PC-9 (cell line): ENCODE data around the gene A2ML1. TPM values are rescaled to one million over a fixed set of nuclear protein-coding genes. Genes with fewer than 3 reads are reported as not detected.

Source experiments
- Bru-seq: library from RNA; stranded (reverse); fragments of 400-500 nt; gene quantifications from one replicate; lab custom pipeline; 2021; lab: Mats Ljungman, UMichigan
- BruChase-seq, 2 experiments: library from RNA; stranded (reverse); fragments of 400-500 nt; gene quantifications; one replicate each; lab custom pipeline; 2021; lab: Mats Ljungman, UMichigan
- BruUV-seq: library from RNA; stranded (reverse); fragments of 400-500 nt; replicated peaks from 2 replicates; lab custom pipeline; 2021; lab: Mats Ljungman, UMichigan
- CTCF ChIA-PET: fragments of 300-600 bp; sonication (Branson Sonifier 250); formaldehyde crosslinking; loops from one replicate; lab custom pipeline; 2022; ENCODE audit warnings: antibody characterized with exemption; lab: Charles Lee
- POLR2A ChIA-PET: fragments of 300-600 bp; sonication (Branson Sonifier 250); formaldehyde crosslinking; loops from one replicate; lab custom pipeline; 2022; ENCODE audit warnings: antibody characterized with exemption; ENCODE audit not compliant: unreplicated experiment; lab: Charles Lee
- DNase-seq, 2 experiments: peaks; one replicate each; pipeline versions ENCODE4 v3.0.0 to v3.0.0-alpha.2; 2015 to 2022; ENCODE audit warnings: mixed read lengths in 1 of 2
- H2AFZ ChIP-seq: fragments of 200-600 bp; sonication (generic); 2 replicates; pipeline ENCODE4 v1.8.1; 2017; ENCODE audit warnings: antibody characterized with exemption
- H3F3A ChIP-seq: fragments of 200-600 bp; sonication (generic); 2 replicates; pipeline ENCODE4 v1.8.1; 2017; ENCODE audit warnings: antibody characterized with exemption, mild to moderate bottlenecking, low read depth; ENCODE audit not compliant: insufficient read depth
- H3K27ac ChIP-seq: fragments of 200-600 bp; sonication (generic); 2 replicates; pipeline ENCODE4 v1.6.1; 2016; ENCODE audit warnings: mixed run types
- H3K27me3 ChIP-seq: fragments of 200-600 bp; sonication (generic); 2 replicates; pipeline ENCODE4 v1.6.1; 2016; ENCODE audit warnings: low read depth, mixed run types; ENCODE audit not compliant: insufficient read depth
- H3K36me3 ChIP-seq: fragments of 200-600 bp; sonication (generic); 2 replicates; pipeline ENCODE4 v1.6.1; 2016; ENCODE audit warnings: low read depth, mixed run types
- H3K4me1 ChIP-seq: fragments of 200-600 bp; sonication (generic); replicated peaks from 2 replicates; pipeline ENCODE4 v1.6.1; 2016; ENCODE audit warnings: mixed run types; ENCODE audit not compliant: insufficient read depth
- H3K4me2 ChIP-seq: fragments of 200-600 bp; sonication (generic); 2 replicates; pipeline ENCODE4 v1.6.1; 2017; ENCODE audit warnings: mixed run types
- H3K4me3 ChIP-seq: fragments of 200-600 bp; sonication (generic); 2 replicates; pipeline ENCODE4 v1.6.1; 2016; ENCODE audit warnings: mixed run types
- H3K79me2 ChIP-seq: fragments of 200-600 bp; sonication (generic); 2 replicates; pipeline ENCODE4 v1.6.1; 2017; ENCODE audit warnings: low read depth, mixed run types
- H3K9me2 ChIP-seq: fragments of 200-600 bp; sonication (generic); 2 replicates; pipeline ENCODE4 v1.8.1; 2017; ENCODE audit warnings: mild to moderate bottlenecking; ENCODE audit not compliant: insufficient read depth
- H3K9me3 ChIP-seq: fragments of 200-600 bp; sonication (generic); 2 replicates; pipeline ENCODE4 v1.8.1; 2016; ENCODE audit warnings: low read depth; ENCODE audit not compliant: insufficient read depth
- H4K20me1 ChIP-seq: fragments of 200-600 bp; sonication (generic); 2 replicates; pipeline ENCODE4 v1.8.1; 2017; ENCODE audit not compliant: insufficient read depth
- EZH2 ChIP-seq: fragments of 200-600 bp; sonication (generic); IDR thresholded peaks from 2 replicates; pipeline ENCODE4 v1.8.0; 2017; ENCODE audit warnings: antibody characterized with exemption, low read depth
- intact Hi-C: fragments of 100-400 bp; cut with micrococcal nuclease; formaldehyde crosslinking; loops from one replicate; pipeline ENCODE4 v1.10.0; 2022; ENCODE audit not compliant: unreplicated experiment
- long read RNA-seq: library from polyadenylated mRNA; stranded (forward); transcript quantifications from one replicate; pipeline ENCODE4 v2.0.0, GENCODE V29; 2022
- total RNA-seq: library from RNA; stranded (reverse); gene quantifications from 2 replicates; pipeline ENCODE4 v1.2.3, GENCODE V29; 2021
- TF ChIP-seq, protein P1 (sequence below): fragments of 200-600 bp; sonication (generic); conservative IDR thresholded peaks from 2 replicates; pipeline ENCODE4 v1.6.1; 2017; ENCODE audit warnings: mixed run types, antibody characterized with exemption, mild to moderate bottlenecking, moderate library complexity

The A2ML1 gene
- 15.2 and 17.3 TPM in 2 replicates for total RNA-seq
- percentile 44 among the genes with signal in this experiment for Bru-seq, nascent RNA
- BruChase-seq, experiment 1, labeled RNA remaining after a 2-hour chase: percentile 40 among the genes with signal in this experiment
- percentile 53 among the genes with signal in this experiment for BruChase-seq, experiment 2, labeled RNA remaining after a 6-hour chase
- long read RNA-seq, partial matches to known transcripts: 3 of 25 reads
- long read RNA-seq, other reads (novel, unspliced or antisense): 22 of 25 reads

GRCh38 chr12:8822298-8822697 lies at the start of gene A2ML1:
A2ML1 (plus strand) TSS chr12:8822621; CDS start chr12:8822652, 31 bp downstream.
- Histone ChIP-seq H3K4me2 (0 out of 2 replicates have a peak within 1 kb of the TSS, but pooled peaks have one; percentile 14), H3K79me2 (no peaks in the 10 kb centered on the region), H4K20me1 (no peaks in the 10 kb centered on the region), H3K4me1 (peaks cover 18% of the 10 kb centered on the region), H3K36me3 (no peaks in the 10 kb centered on the region), H3F3A (no peaks in the 10 kb centered on the region; the same call in 1 of the 2 replicates), H3K4me3 (no peak within 1 kb of the TSS), H3K9me3 (no peaks in the 10 kb centered on the region), H2AFZ (0 out of 2 replicates have a peak within 1 kb of the TSS, but pooled peaks have one; percentile 20), H3K9me2 (no peaks in the 10 kb centered on the region), H3K27me3 (no peaks in the 10 kb centered on the region), H3K27ac (no peak within 1 kb of the TSS)
- ChIA-PET CTCF (interaction anchor here (0.6 to 1.2 kb wide), 6 partner anchors 38 to 216 kb away, joined by 3 to 6 read pairs (median 4); no protein-coding TSS in a partner anchor), POLR2A (interaction anchor here (0.6 to 0.8 kb wide), 4 partner anchors 93 to 1383 kb away, joined by 3 to 7 read pairs (median 4); no protein-coding TSS in a partner anchor)
- no peak for TF ChIP-seq EZH2
- TF ChIP-seq, protein P1, sequence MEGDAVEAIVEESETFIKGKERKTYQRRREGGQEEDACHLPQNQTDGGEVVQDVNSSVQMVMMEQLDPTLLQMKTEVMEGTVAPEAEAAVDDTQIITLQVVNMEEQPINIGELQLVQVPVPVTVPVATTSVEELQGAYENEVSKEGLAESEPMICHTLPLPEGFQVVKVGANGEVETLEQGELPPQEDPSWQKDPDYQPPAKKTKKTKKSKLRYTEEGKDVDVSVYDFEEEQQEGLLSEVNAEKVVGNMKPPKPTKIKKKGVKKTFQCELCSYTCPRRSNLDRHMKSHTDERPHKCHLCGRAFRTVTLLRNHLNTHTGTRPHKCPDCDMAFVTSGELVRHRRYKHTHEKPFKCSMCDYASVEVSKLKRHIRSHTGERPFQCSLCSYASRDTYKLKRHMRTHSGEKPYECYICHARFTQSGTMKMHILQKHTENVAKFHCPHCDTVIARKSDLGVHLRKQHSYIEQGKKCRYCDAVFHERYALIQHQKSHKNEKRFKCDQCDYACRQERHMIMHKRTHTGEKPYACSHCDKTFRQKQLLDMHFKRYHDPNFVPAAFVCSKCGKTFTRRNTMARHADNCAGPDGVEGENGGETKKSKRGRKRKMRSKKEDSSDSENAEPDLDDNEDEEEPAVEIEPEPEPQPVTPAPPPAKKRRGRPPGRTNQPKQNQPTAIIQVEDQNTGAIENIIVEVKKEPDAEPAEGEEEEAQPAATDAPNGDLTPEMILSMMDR: no peak
- no TSS peak for BruUV-seq
- peak; percentile 76 to 87 for DNase-seq
- intact Hi-C loops: loop anchor here (1.0 to 10.0 kb wide), 3 partner anchors 93 to 140 kb away; partner anchors contain the start of genes M6PR and PHC1

- intact Hi-C loops: no loop called here
- no peak for TF ChIP-seq EZH2
- TF ChIP-seq, protein P1: no peak
These were observed 49.0 kb upstream of the A2ML1 start for GRCh38 chr12:8773461-8773860.

DNA sequence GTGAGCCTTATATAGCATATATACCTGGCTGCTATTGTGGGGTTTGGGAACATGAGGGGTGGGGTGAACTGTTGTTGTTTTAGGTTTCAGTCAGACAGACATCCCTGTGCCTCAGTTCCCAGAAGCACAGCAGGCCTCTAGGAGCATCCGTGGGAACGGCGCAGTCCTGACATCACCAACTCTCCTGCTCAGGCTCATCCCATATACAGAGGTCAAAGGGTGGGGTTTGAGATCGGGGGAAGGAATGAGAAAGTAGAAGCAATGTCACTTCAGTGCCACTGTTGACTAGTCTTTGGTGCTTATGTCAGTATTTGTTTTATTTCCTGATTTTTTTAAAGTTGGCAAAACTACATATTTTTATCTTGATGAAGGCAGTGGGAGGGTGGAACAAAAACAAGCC lies 43.1 kb upstream of the A2ML1 start:
- POLR2A ChIA-PET: no interaction called here
- H4K20me1 ChIP-seq: no peaks in the 10 kb centered on the region
- TF ChIP-seq EZH2: no peak
- TF ChIP-seq, protein P1: no peak
- H3K79me2 ChIP-seq: no peaks in the 10 kb centered on the region
- BruUV-seq: no TSS peak
- H3K4me2 ChIP-seq: no peak overlapping the region
- H3K36me3 ChIP-seq: no peaks in the 10 kb centered on the region
- no peaks in the 10 kb centered on the region for H3K27me3 ChIP-seq
- CTCF ChIA-PET: no interaction called here
- peaks cover 2% of the 10 kb centered on the region; the same call in 1 of the 2 replicates for H3F3A ChIP-seq
- H3K4me3 ChIP-seq: no peak overlapping the region
- H3K4me1 ChIP-seq: no peaks in the 10 kb centered on the region
- no peaks in the 10 kb centered on the region; the same call in 1 of the 2 replicates for H3K9me2 ChIP-seq
- no peak for DNase-seq
- no peak overlapping the region for H2AFZ ChIP-seq
- no peaks in the 10 kb centered on the region for H3K9me3 ChIP-seq
- no peak overlapping the region for H3K27ac ChIP-seq
- intact Hi-C loops: no loop called here

More at GRCh38 chr12:8773461-8773860, 49.0 kb upstream of the A2ML1 start:
- BruUV-seq: no TSS peak
- H3K9me3 ChIP-seq: no peaks in the 10 kb centered on the region
- no peak overlapping the region for H3K27ac ChIP-seq
- peaks cover 3% of the 10 kb centered on the region; the same call in 1 of the 2 replicates for H3F3A ChIP-seq
- no peaks in the 10 kb centered on the region for H3K27me3 ChIP-seq
- H2AFZ ChIP-seq: no peak overlapping the region
- 0 out of 2 replicates have a peak, but pooled peaks cover 3% of the 10 kb centered on the region for H3K79me2 ChIP-seq
- no peaks in the 10 kb centered on the region for H3K9me2 ChIP-seq
- CTCF ChIA-PET: interaction anchor here (1.0 kb wide), 1 partner anchor 22 kb away, joined by 3 read pairs; no protein-coding TSS in a partner anchor
- H3K4me1 ChIP-seq: no peaks in the 10 kb centered on the region
- no peaks in the 10 kb centered on the region for H3K36me3 ChIP-seq
- H4K20me1 ChIP-seq: 0 out of 2 replicates have a peak, but pooled peaks cover 4% of the 10 kb centered on the region
- H3K4me2 ChIP-seq: no peak overlapping the region
- POLR2A ChIA-PET: no interaction called here
- DNase-seq: no peak
- no peak overlapping the region for H3K4me3 ChIP-seq
